ENCODE results near the gene GSDMA.
"Not testable (repeated sequence)": the region's sequence is repeated elsewhere in the genome, so short reads cannot be mapped to it uniquely, and the experiment has no call there.

The GSDMA gene

GRCh38 chr17:39929646-39930407 is 33.0 kb upstream of the GSDMA start:
- no peak for DNase-seq

- no peak for DNase-seq
Observed at GRCh38 chr17:39933912-39934311, 28.9 kb upstream of the GSDMA start.

GRCh38 chr17:39934324-39934723 is 28.5 kb upstream of the GSDMA start:
- no peak for DNase-seq

- no peak for DNase-seq
Observed at GRCh38 chr17:39935909-39936308, 26.9 kb upstream of the GSDMA start.

GRCh38 chr17:39937447-39937846 is 25.4 kb upstream of the GSDMA start:
- DNase-seq: no peak

GRCh38 chr17:39938140-39938869 is 24.5 kb upstream of the GSDMA start:
- no peak for DNase-seq

GRCh38 chr17:39939106-39939505 is 23.7 kb upstream of the GSDMA start:
- no peak for DNase-seq

GRCh38 chr17:39939588-39940419 is 23.0 kb upstream of the GSDMA start:
- DNase-seq: peak; percentile 64 to 84

GRCh38 chr17:39943702-39944392 is 19.0 kb upstream of the GSDMA start:
- DNase-seq: no peak

- DNase-seq: no peak
Observed at GRCh38 chr17:39944393-39944711, 18.5 kb upstream of the GSDMA start.

- DNase-seq: no peak
Observed at GRCh38 chr17:39946551-39947330, 16.1 kb upstream of the GSDMA start.

- DNase-seq: not testable (repeated sequence)
Observed at GRCh38 chr17:39948489-39948828, 14.3 kb upstream of the GSDMA start.

GRCh38 chr17:39949028-39949427 is 13.8 kb upstream of the GSDMA start:
- DNase-seq: no peak

- peak; percentile 20 to 58 for DNase-seq
Observed at GRCh38 chr17:39950871-39951348, 11.9 kb upstream of the GSDMA start.

GRCh38 chr17:39951924-39952679 is 10.7 kb upstream of the GSDMA start:
- DNase-seq: no peak

GRCh38 chr17:39952680-39953470 is 9.9 kb upstream of the GSDMA start:
- peak; percentile 96 for DNase-seq

- DNase-seq: no peak
Observed at GRCh38 chr17:39953471-39953888, 9.3 kb upstream of the GSDMA start.

- DNase-seq: no peak
Observed at GRCh38 chr17:39954876-39955275, 7.9 kb upstream of the GSDMA start.

- no peak for DNase-seq
Observed at GRCh38 chr17:39955726-39956225, 7.0 kb upstream of the GSDMA start.

GRCh38 chr17:39960524-39961041 is 2.2 kb upstream of the GSDMA start:
- DNase-seq: no peak
